ENCODE data around the gene FAM184A.

- no peak for TF ChIP-seq FOXA1 (IDR thresholded peaks at IDR 0.05)
- no peak for TF ChIP-seq SP1 (IDR thresholded peaks at IDR 0.05)
- TF ChIP-seq L3MBTL2 (conservative IDR thresholded peaks at IDR 0.05), result no peak
- TF ChIP-seq BHLHE40 (IDR thresholded peaks at IDR 0.05; ENCODE audit: borderline replicate concordance), result no peak
- no peak for TF ChIP-seq ELF4 (IDR thresholded peaks at IDR 0.05)
- TF ChIP-seq NFRKB (IDR thresholded peaks at IDR 0.05), result no peak
- TF ChIP-seq LEF1 (IDR thresholded peaks at IDR 0.05; ENCODE audit: borderline replicate concordance), result no peak
- no peak for TF ChIP-seq FOXK2 (IDR thresholded peaks at IDR 0.05)
These were observed 71.5 kb downstream of the FAM184A start for GRCh38 chr6:119006974-119007373.

Measured in HEK293T (cell line).